Right lobe of liver (tissue), 4 donors: ENCODE data around the gene HSPA9.

ENCODE experiments used
- POLR2A ChIP-seq: fragments of 450-650 bp; IDR thresholded peaks from one replicate; pipeline ENCODE4 v1.6.1; 2017; ENCODE audit warnings: antibody characterized with exemption, mild to moderate bottlenecking
- TF ChIP-seq, protein P1 (sequence below), 4 donors: fragments of 200-600 bp in 3 of 4; fragments of 450-650 bp in 1 of 4; IDR thresholded peaks; one replicate each; pipeline versions ENCODE4 v1.5.1 to v1.8.0; 2016 to 2022; ENCODE audit warnings: antibody characterized with exemption in 4 of 4, mild to moderate bottlenecking in 2 of 4
- donor health status: DM: no; HTN: no; CAD: no.
- donor health status: DM: no; HTN: no; CAD: no.
- donor health status: DM: no; HTN: yes; CAD: no.

DNA sequence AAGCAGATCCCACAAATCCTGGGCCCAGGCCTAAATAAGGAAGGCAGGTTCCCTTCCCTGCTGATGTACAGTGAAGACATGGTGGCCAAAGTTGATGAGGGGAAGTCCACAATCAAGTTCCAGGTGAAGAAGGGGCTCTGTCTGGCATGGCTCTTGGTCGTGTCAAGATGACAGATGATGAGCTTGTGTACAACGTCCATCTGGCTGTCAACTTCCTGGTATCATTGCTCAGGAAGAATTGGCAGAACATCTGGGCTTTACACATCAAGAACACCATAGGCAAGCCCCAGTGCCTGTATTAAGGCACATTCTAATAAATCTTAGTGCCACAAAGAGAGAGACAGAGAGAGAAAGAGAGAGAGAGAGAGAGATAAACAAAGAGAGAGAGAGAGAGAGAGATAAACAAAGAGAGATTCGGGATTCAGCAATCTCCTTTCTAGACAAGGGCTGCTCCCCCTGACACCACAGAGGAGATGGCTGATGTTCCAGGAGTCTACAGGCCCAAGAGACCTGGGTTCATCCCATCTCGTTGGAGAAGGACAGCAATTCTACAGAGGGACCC lies 45.5 kb upstream of the HSPA9 start:
- TF ChIP-seq, protein P1, sequence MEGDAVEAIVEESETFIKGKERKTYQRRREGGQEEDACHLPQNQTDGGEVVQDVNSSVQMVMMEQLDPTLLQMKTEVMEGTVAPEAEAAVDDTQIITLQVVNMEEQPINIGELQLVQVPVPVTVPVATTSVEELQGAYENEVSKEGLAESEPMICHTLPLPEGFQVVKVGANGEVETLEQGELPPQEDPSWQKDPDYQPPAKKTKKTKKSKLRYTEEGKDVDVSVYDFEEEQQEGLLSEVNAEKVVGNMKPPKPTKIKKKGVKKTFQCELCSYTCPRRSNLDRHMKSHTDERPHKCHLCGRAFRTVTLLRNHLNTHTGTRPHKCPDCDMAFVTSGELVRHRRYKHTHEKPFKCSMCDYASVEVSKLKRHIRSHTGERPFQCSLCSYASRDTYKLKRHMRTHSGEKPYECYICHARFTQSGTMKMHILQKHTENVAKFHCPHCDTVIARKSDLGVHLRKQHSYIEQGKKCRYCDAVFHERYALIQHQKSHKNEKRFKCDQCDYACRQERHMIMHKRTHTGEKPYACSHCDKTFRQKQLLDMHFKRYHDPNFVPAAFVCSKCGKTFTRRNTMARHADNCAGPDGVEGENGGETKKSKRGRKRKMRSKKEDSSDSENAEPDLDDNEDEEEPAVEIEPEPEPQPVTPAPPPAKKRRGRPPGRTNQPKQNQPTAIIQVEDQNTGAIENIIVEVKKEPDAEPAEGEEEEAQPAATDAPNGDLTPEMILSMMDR (IDR thresholded peaks at IDR 0.05) = no peak
- no peak for TF ChIP-seq POLR2A
